SK-N-DZ (cell line): Measurements from ENCODE around the gene CSN2. TPM values are rescaled to one million over a fixed set of nuclear protein-coding genes. Genes with fewer than 3 reads are reported as not detected.
"Not testable (repeated sequence)": the region's sequence is repeated elsewhere in the genome, so short reads cannot be mapped to it uniquely, and the experiment has no call there.

Source experiments
- DNase-seq: peaks from one replicate; pipeline ENCODE4 v3.0.0-alpha.2; 2015; ENCODE audit warnings: low spot score
- polyA plus RNA-seq, 2 experiments: library from polyadenylated mRNA; depleted of rRNA; stranded (reverse); fragments of >200 nt; gene quantifications; 2 replicates each; pipeline ENCODE4 v1.2.3, GENCODE V29; 2014

Gene CSN2, protein sequence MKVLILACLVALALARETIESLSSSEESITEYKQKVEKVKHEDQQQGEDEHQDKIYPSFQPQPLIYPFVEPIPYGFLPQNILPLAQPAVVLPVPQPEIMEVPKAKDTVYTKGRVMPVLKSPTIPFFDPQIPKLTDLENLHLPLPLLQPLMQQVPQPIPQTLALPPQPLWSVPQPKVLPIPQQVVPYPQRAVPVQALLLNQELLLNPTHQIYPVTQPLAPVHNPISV
- not detected in 2 replicates for polyA plus RNA-seq (2014; cell fraction: cytosol; rRNA removed)
- polyA plus RNA-seq (2014; cell fraction: nucleus; rRNA removed): not detected in 2 replicates

DNA sequence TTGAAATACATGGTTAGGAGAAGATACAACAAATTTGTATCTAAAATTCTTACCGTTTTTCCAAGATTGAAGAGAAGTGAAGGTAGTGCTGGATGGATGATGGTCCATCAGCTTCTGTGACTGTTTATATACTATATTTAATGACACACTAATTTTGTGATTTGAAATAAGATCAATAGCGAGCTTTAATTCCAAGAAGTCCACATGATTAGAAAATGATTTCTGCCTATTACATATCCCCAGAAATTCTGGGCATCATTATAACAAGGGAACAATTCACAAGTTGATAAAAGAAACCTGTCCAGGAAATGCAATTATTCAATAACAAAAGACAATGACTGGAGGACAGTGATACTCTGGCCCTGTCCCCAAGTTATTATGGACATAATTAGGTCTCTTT lies at the start of gene CSN2:
Gene CSN2, minus strand, starts transcription at position 101 of the 400 bp plus-strand sequence. CDS start 4,733 bp downstream, outside the sequence.
- DNase-seq: no peak

DNA sequence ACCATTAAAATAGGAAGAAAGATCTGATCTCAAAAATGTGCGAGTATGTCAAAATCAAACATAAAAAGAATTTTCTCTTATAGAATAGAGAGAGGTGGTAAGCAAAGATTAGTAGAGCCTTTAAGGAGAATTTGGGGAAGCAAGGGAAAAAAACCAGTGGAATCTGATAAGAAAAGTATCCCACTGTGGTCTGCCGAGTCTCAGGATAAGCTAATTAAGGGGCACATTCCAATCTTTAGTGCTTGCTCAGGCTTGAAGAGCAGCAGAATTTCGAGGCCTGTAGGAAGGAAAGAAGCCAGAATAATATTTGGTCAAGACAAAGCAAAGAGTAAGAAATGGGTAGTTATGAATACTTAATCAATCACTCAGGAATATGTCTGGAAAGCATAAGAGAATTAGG lies 43.2 kb upstream of the CSN2 start:
- DNase-seq: no peak

DNA sequence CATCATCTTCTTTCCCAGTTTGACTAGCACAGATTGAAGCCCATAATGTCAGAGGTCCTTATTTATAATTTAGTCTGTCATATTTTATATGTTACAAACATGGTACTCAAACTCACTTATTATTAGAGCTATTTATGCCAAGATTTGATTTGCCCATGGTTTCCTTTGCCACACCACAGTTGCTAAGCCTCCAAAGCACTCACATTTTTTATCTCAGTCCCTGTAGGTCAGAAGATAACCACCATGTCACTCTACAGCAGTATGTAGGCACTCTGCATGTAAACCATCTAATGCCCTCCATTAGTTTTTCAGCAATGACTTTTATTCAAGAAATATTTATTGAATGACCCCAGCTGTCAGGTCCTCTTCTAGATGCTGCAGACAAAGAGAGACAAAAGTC lies 37.0 kb upstream of the CSN2 start:
- DNase-seq: no peak

DNA sequence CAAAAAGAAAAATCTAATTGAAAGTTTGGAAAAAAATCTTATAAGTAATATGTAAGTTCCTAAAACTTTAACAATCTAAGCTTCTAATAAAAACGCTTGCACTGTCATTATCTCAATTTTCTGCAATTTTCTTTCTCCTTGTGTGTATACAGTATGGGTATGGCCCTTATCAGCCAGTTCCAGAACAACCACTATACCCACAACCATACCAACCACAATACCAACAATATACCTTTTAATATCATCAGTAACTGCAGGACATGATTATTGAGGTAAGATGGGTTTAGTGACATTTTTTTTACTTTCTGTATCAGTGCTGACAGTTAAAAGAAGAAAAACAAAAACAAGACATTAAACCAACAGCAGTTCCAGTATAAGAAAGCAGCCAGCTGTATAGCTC lies 35.2 kb upstream of the CSN2 start:
- no peak for DNase-seq

DNA sequence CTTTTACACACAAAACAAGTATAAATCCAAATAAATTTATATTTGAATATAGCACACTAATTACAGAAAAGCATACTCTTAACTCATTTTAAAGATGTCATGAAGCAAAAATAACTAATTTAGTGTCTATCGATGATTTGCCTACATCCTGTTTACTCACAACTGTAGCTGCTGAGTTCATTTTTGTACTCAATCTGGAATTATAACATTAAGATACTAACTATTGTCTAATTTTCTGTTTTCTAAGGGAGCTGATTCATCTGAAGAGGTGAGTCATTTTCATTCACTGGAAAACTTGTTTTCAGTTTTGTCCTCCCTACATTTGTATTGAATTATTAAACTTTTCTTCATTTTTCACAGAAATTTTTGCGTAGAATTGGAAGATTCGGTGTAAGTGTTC lies 33.9 kb upstream of the CSN2 start:
- DNase-seq: no peak

DNA sequence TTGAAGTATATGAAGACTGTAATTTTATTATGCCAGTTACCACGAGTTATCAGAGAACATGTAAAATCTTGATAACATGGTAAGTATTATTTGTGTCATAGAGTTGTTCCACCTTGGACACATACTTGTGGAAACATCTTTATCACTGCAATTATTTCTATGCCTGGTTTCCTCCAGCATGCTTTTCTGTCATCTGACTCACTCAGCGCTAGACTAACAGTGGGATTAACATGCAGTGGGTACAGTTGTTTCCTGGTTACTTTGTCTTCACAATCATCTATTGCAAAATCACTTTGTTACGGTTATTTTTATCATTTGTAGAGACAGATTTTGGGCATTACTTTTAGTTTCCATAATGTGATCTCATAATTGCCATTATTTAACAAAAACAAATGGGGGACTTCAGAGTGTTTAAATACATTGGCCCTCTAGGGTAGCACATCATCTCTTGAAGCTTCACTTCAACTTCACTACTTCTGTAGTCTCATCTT lies 30.0 kb upstream of the CSN2 start, which contains the start of gene STATH:
Gene STATH, plus strand, starts transcription at position 441 of the 491 bp plus-strand sequence. CDS start 2,472 bp downstream, outside the sequence.
- DNase-seq: no peak

DNA sequence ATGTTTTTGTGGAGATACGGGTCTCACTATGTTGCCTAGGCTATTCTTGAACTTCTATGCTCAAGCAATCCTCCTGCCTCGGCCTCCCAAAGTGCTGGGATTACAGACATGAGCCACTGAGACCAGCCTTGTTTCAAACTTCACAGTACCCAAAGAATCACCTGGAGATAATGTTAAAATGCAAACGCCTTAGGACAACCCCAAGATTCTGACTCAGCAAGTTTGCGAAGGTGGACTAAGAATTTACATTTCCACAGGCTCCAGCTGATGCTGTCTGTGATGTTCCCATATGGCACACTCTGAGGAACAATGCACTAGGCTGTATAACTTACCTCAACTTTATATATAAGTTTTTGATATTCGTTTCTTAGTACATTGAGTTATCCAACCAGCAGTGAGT lies 29.3 kb upstream of the CSN2 start:
- no peak for DNase-seq

DNA sequence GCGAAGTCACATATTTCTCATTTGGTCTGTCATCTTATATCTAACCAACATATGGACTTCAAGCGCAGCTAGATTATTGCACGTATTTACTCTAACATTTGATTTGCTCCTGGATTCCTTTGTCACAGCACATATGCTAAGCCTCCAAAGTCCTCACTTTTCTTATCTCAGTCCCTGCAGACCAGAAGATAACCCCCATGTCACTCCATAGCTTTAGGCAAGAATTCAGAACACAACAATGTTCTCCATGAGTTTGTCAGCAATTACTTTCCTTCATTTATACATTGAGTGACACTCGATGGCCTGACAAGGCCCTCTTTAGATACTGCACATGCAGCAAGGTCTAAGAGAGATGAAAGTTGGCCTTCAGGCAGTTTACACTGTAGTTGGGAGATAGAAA lies 25.5 kb upstream of the CSN2 start:
- no peak for DNase-seq

DNA sequence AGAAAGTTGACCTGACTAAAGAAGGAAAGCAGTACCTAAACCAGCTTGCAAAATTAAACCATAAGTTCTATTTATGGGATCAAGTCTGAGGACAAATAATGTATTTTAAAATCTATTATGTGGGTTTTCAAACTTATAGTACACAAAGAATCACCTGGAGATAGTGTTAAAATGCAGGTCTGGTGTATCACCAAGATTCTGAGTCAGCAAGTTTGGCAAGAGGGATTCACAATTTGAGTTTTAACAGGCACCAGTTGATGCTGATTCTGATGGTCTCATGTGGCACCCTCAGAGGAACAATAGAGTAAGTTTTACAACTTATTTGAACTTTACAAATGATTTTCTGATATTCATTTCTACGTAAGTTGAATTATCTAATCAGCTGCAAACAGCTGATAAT lies 21.1 kb upstream of the CSN2 start:
- DNase-seq: no peak

DNA sequence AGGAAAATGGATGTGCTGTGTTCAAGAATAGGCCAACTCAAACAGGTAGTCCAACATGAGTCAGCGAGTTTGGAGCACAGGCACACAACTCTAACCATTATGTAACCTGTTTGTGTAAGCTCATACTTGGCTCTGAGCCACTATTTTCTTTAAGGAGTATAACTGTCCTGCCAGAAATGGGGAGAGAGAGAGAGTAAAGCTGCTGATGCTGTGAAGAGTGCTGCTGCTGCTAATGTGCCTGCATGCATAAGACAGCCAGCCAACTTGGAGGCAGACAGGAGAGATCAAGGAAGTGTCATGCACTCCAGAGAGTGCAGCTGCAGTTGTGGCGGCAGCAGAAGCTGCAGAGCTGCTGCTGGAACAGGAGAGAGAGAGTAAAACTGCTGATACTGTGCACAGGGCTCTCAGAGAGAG lies 18.5 kb upstream of the CSN2 start:
- DNase-seq: no peak

DNA sequence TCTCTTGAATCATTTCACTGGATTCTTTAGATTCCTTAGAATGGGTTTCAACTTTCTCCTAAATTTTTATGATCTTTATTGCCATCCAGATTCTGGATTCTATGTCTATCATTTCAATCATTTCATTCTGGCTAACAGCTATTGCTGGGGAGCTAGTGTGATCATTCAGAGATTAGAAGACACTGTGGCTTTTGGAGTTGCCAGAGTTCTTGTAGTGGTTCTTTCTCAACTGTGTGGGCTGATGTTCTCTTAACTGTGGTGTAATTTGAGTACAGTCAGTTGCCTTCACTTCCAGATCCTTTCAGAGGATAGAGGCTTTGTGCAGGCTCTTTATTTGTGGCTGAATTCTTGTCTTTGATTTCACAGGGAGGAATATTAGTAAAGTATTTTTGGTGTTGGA lies 12.1 kb upstream of the CSN2 start:
- DNase-seq: no peak

DNA sequence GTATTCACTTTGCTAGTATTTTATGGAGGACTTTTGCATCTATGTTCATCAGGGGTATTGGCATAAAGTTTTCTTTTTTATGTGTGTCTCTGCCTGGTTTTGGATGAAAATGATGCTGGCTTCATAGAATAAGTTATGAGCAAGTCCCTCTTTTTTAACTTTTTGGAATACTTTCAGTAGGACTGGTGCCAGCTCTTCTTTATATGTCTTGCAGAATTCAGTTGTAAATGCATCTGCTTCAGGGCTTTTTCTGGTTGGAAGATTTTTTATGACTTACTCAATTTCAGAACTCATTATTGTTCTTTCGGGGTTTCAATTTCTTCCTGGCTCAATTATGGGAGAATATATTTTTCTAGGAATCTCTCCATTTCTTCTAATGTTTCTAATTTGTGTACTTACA lies 9.1 kb upstream of the CSN2 start:
- DNase-seq: no peak

DNA sequence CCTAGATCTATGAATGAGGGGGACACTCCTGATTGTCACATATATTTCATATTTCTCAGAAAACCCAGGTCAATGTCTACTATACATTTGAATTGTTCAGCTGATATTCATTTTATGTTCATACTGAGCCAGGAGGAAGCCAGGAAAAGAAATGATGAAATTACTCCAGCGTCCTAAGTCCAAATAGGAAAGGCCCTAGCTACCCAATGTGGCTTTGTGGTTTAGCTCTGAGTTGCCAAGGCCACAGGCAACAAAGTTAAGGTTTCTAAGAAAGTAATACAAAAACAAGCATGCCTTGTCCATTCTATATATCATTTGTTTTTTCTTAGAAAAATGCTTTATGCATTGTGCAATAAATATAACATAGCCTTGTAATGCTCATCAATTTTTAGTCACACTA lies 4.5 kb upstream of the CSN2 start:
- no peak for DNase-seq

DNA sequence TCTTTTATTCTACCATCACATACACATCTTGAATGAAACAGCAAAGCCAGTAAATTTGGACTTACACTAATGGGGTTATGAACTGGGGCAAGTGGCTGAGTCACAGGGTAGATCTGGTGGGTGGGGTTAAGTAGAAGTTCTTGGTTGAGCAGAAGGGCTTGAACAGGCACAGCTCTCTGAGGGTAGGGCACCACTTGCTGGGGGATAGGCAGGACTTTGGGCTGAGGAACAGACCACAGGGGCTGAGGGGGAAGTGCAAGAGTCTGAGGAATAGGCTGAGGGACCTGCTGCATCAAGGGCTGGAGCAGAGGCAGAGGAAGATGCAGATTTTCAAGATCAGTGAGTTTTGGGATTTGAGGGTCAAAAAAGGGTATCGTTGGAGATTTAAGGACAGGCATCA lies 8.3 kb downstream of the CSN2 start:
- DNase-seq: no peak

DNA sequence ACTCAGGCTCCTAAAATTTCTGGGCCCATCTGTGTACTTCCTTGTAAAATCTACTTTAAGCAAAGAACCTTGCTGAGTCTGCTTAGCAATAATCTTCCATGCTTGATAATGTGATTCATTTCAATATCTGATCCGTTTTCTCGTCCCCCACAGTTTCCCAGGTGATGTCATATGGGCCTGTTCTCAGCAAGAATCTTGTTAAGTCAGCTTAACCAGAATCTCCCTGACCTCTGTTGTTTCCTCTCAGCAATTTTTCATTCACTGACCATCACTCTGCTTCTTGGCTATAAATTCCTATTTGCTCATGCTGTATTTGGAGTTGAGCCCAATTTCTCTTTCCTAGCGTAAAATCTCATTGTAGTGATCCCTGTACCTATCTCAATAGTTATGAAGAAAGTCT lies 13.9 kb downstream of the CSN2 start:
- no peak for DNase-seq

DNA sequence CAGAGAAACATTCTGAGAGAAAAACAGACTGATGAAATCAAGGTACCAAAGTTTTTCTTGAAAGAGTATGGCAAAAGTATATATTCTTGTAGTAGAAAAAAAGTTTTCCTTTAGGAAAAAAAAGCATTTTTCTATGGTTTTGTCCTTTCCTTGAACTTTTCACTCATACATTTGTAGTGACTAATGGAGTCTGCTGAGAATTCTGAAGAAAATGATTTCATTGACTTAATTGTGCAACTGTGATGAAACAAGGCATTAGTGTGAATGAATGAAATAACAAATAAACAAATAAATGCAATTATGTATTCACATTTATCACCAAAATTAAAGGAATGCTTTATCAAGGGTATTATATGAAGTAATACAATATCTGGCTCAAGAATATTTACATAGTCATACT lies 29.0 kb downstream of the CSN2 start:
- DNase-seq: no peak

DNA sequence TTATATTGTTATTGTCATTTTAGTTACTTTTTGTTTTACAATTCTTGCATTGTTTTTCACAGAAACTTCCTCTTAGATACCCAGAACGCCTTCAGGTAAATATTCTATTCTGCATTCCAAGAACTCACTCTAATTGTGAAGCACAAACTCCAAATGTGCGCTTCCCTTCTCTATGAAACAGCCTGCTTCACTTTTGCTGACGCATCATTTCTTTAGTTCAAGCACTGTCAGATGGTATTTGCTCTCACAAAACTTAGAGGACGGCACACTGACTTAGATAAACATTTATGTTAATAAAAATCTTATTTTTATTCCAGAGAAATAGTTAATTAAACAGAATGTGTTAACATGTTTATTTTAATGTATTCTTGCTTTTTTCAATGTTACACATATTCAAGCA lies 31.4 kb downstream of the CSN2 start:
- DNase-seq: no peak

DNA sequence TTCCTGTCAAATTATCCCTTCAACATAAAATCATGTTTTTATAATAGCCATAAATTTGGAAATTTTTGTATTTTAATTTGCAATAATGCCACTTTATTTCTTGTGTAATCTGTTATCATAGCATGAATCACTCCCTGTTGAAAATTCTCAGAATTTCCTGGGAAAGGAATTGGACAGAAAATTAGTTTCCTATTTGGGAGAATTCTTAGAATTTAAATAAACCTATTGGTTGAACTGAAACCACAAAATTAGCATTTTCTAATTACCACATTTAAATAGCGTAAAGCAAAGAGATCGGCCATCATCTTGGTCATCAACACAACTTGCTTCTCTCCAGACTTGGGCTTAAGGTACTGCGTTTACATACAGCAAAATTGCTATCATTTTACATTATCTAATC lies 34.8 kb downstream of the CSN2 start, which contains the start of gene CSN1S1:
Gene CSN1S1, plus strand, starts transcription at position 301 of the 400 bp plus-strand sequence. CDS start 1,488 bp downstream, outside the sequence.
- DNase-seq: no peak

DNA sequence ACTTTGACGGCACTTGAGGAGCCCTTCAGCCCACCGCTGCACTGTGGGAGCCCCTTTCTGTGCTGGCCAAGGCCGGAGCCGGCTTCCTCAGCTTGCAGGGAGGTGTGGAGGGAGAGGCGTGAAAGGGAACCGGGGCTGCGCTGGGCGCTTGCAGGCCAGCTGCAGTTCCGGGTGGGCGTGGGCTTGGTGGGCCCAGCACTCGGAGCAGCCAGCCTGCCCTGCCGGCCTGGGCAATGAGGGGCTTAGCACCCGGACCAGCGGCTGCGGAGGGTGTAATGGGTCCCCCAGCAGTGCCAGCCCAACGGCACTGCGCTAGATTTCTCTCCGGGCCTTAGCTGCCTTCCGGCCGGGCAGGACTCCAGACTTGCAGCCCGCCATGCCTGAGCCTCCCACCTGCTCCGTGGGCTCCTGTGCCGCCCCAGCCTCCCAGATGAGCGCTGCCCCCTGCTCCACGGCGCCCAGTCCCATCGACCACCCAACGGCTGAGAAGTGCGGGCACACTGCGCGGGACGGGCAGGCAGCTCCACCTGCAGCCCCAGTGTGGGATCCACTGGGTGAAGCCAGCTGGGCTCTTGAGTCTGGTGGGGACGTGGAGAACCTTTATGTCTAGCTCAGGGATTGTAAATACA lies 41.6 kb downstream of the CSN2 start:
- not testable (repeated sequence) for DNase-seq

DNA sequence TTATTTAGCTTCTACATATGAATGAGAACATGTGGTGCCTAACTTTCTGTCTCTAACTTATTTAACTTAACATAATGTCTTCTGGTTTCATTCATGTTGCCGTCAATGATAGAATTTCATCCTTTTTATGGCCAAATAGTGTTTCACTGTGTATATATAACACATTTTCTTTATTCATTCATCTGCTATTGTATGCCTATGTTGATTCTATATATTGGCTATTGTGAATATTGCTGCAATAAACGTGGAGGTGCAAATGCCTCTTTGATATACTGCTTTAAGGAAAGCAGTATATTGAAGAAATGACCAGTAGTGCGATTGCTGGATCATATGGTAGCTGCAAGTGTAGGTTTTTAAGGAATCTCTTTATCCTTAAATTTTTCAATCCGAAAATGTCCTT lies 44.7 kb downstream of the CSN2 start:
- no peak for DNase-seq

DNA sequence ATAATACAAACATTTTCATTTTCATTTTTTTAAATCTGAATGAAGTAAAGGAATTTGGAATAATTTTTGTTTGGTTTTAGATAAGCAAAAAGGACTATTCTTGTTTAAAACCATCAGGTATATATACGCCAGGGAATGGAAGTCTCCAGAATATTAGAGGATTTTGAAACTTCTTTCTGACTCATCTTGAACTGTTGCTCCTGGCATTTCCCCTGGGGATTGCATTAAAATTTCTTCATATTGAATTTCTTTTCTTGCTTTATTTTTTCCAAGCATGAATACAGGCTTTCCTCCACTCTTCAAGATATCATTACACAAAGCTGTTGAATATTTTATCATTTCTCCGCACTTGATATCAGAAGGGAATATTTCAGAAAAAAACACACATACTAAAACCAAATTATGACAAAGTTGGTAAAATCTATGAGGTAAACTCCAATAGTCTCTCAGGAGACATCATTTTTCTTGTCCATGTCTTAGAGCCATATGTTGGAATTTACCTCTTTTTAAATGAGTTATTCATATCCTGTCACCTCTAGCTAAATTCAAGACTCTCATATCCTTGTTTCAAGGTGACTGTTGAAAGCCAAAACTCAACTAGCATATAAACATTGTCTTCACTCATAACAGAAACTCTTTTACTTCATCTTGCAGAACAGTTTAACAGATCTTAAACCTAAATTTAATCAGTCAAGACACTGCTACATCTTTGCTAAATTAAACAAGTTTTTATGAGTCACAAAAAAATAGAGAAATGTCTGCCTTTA lies 55.3 kb downstream of the CSN2 start:
- DNase-seq: no peak

DNA sequence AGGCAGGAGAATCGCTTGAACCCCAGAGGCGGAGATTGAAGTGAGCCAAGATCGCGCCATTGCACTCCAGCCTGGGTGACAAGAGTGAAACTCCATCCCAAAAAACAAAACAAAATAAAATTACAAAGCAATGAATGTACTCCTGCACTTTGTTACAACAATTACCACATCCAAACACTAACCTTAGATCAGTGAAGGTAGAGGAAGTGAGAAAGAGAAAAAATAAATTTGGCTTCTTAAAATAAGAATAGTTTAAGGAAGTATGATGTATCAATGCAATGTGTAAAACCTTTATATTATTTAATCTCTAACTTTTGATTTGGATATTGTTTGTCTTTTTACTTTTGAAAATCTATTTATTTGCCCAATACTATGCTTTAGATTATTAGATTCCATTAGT lies 56.3 kb downstream of the CSN2 start:
- DNase-seq: no peak
